Measurements from ENCODE around the gene ADSL. TPM values are rescaled to one million over a fixed set of nuclear protein-coding genes. Genes with fewer than 3 reads are reported as not detected.

ADSL gene
- total and polyA plus RNA-seq, 2 donors (not counting 1 experiment from before 2014, with no cell fraction given), result 61.0 to 63.8 TPM

GRCh38 chr22:40305625-40306024, 40.7 kb upstream of the ADSL start:
- intact Hi-C loops (cut with micrococcal nuclease), result no loop called here
- Histone ChIP-seq H3K9ac (ENCODE audit: low read length) (no peak overlapping the region), H3K27me3 (replicated peaks in 1 of 4; ENCODE audit: control extremely low read depth in 1 of 4, control insufficient read depth in 3 of 4, insufficient read depth in 4 of 4, low read length in 3 of 4) (no peaks in the 10 kb centered on the region), H3K4me3 (ENCODE audit: control extremely low read depth in 1 of 5, extremely low read depth in 1 of 5, insufficient read depth in 1 of 5, low read depth in 2 of 5, low read length in 4 of 5) (no peak overlapping the region), H3K27ac (ENCODE audit: low read length in 2 of 2) (no peak overlapping the region), H3K36me3 (replicated peaks in 1 of 2; ENCODE audit: control extremely low read depth in 1 of 2, control insufficient read depth in 1 of 2, extremely low read depth in 1 of 2, insufficient read depth in 2 of 2, low read length in 1 of 2) (peaks cover 5 to 83% of the 10 kb centered on the region in 2 experiments), H3K79me2 (ENCODE audit: control insufficient read depth, insufficient read depth, low read length) (peaks cover 10% of the 10 kb centered on the region), H3K4me1 (ENCODE audit: control insufficient read depth in 2 of 2, insufficient read depth in 2 of 2, low read length in 2 of 2) (no peaks in the 10 kb centered on the region), H3K9me3 (ENCODE audit: control extremely low read depth in 1 of 3, control insufficient read depth in 2 of 3, insufficient read depth in 1 of 3, low read length in 2 of 3) (no peaks in the 10 kb centered on the region), H3K4me2 (replicated peaks; ENCODE audit: low read depth, low read length, poor library complexity, severe bottlenecking) (no peak overlapping the region), H4K20me1 (ENCODE audit: control insufficient read depth, insufficient read depth, low read length, poor library complexity, severe bottlenecking) (peaks cover 7% of the 10 kb centered on the region), H2AFZ (ENCODE audit: insufficient read depth, low read depth, low read length, poor library complexity, severe bottlenecking) (no peak overlapping the region)
- Mint-ChIP-seq H3K27ac (no peak overlapping the region), H3K4me3 (no peak overlapping the region), H3K4me1 (no peaks in the 10 kb centered on the region), H3K27me3 (no peaks in the 10 kb centered on the region), H3K9me3 (ENCODE audit: insufficient read depth) (no peaks in the 10 kb centered on the region)
- ChIA-PET CTCF (no interaction called here), POLR2A (no interaction called here)
- TF ChIP-seq CTCF (IDR thresholded peaks at IDR 0.05), result no peak
- TF ChIP-seq EZH2 (IDR thresholded peaks at IDR 0.05; ENCODE audit: borderline replicate concordance, insufficient read depth, low read depth, low read length, poor library complexity, severe bottlenecking), result no peak
- ATAC-seq (ENCODE audit: low read depth) (no peak), DNase-seq (no peak)
- WGBS (ENCODE audit: insufficient coverage), result 94% methylated on average over 5 of the region's 5 CpGs

GRCh38 chr22:40308999-40309573, 37.2 kb upstream of the ADSL start:
- peaks cover 7% of the 10 kb centered on the region for H3K79me2 ChIP-seq (ENCODE audit: control insufficient read depth, insufficient read depth, low read length)
- ChIA-PET POLR2A (interaction anchor here (0.6 kb wide), 1 partner anchor 57 kb away, joined by 3 read pairs; no protein-coding TSS in a partner anchor), CTCF (interaction anchor here (0.5 to 1.1 kb wide), 2 partner anchors 39 to 632 kb away, joined by 3 read pairs; no protein-coding TSS in a partner anchor)
- no peaks in the 10 kb centered on the region for H3K27me3 Mint-ChIP-seq
- H3K4me2 ChIP-seq (replicated peaks; ENCODE audit: low read depth, low read length, poor library complexity, severe bottlenecking), result no peak overlapping the region
- H3K9me3 ChIP-seq (ENCODE audit: control extremely low read depth in 1 of 3, control insufficient read depth in 2 of 3, insufficient read depth in 1 of 3, low read length in 2 of 3), result no peaks in the 10 kb centered on the region
- peaks cover 8% of the 10 kb centered on the region for H4K20me1 ChIP-seq (ENCODE audit: control insufficient read depth, insufficient read depth, low read length, poor library complexity, severe bottlenecking)
- H3K9me3 Mint-ChIP-seq (ENCODE audit: insufficient read depth), result no peaks in the 10 kb centered on the region
- no peak overlapping the region for H2AFZ ChIP-seq (ENCODE audit: insufficient read depth, low read depth, low read length, poor library complexity, severe bottlenecking)
- 94% methylated on average over 2 of the region's 6 CpGs for WGBS (ENCODE audit: insufficient coverage)
- no peak overlapping the region for H3K4me3 Mint-ChIP-seq
- H3K4me3 ChIP-seq (ENCODE audit: control extremely low read depth in 1 of 5, extremely low read depth in 1 of 5, insufficient read depth in 1 of 5, low read depth in 2 of 5, low read length in 4 of 5), result no peak overlapping the region
- DNase-seq (no peak), ATAC-seq (ENCODE audit: low read depth) (no peak)
- TF ChIP-seq EZH2 (IDR thresholded peaks at IDR 0.05; ENCODE audit: borderline replicate concordance, insufficient read depth, low read depth, low read length, poor library complexity, severe bottlenecking) (no peak), CTCF (IDR thresholded peaks at IDR 0.05) (no peak)
- H3K27ac Mint-ChIP-seq, result no peak overlapping the region
- no peaks in the 10 kb centered on the region for H3K27me3 ChIP-seq (replicated peaks in 1 of 4; ENCODE audit: control extremely low read depth in 1 of 4, control insufficient read depth in 3 of 4, insufficient read depth in 4 of 4, low read length in 3 of 4)
- H3K36me3 ChIP-seq (replicated peaks in 1 of 2; ENCODE audit: control extremely low read depth in 1 of 2, control insufficient read depth in 1 of 2, extremely low read depth in 1 of 2, insufficient read depth in 2 of 2, low read length in 1 of 2), result peaks cover 20 to 81% of the 10 kb centered on the region in 2 experiments
- no peak overlapping the region for H3K9ac ChIP-seq (ENCODE audit: low read length)
- no peaks in the 10 kb centered on the region for H3K4me1 Mint-ChIP-seq
- no peak overlapping the region for H3K27ac ChIP-seq (ENCODE audit: low read length in 2 of 2)
- intact Hi-C loops (cut with micrococcal nuclease), result no loop called here
- no peaks in the 10 kb centered on the region for H3K4me1 ChIP-seq (ENCODE audit: control insufficient read depth in 2 of 2, insufficient read depth in 2 of 2, low read length in 2 of 2)

Measured in B cell (primary cell).